OCI-LY3 (cell line): ENCODE results near the gene RPS21.

ENCODE experiments used
- H2AFZ ChIP-seq: fragments of 200-600, 300-600 bp; shearing (Covaris generic); 2 replicates; pipeline ENCODE4 v1.6.0; 2014; ENCODE audit warnings: antibody characterized with exemption, low read depth, low read length
- H3K27ac ChIP-seq: fragments of 200-600, 300-600 bp; sonication (generic); 2 replicates; pipeline ENCODE4 v1.5.1; 2014; ENCODE audit warnings: mild to moderate bottlenecking, low read length, moderate library complexity, mixed read lengths
- H3K27me3 ChIP-seq: fragments of 200-600, 300-600 bp; sonication (generic); 2 replicates; pipeline ENCODE4 v1.6.1; 2014; ENCODE audit warnings: low read depth, low read length, mixed read lengths
- H3K36me3 ChIP-seq: fragments of 200-600, 300-600 bp; sonication (generic); replicated peaks from 2 replicates; pipeline ENCODE3; 2014; ENCODE audit warnings: low read depth, low read length, mixed read lengths
- H3K4me1 ChIP-seq: fragments of 300-600, 200-600 bp; sonication (generic); 2 replicates; pipeline ENCODE4 v1.6.1; 2014; ENCODE audit warnings: low read length, mixed read lengths
- H3K4me2 ChIP-seq: fragments of 200-600, 300-600 bp; sonication (generic); 2 replicates; pipeline ENCODE4 v1.6.1; 2014; ENCODE audit warnings: low read length, mixed read lengths
- H3K4me3 ChIP-seq: fragments of 300-600, 200-600 bp; sonication (generic); 2 replicates; pipeline ENCODE4 v1.5.1; 2014; ENCODE audit warnings: antibody characterized with exemption, mild to moderate bottlenecking, low read length, moderate library complexity
- H3K79me2 ChIP-seq: fragments of 300-600, 200-600 bp; shearing (Covaris generic); 2 replicates; pipeline ENCODE4 v1.6.1; 2014; ENCODE audit warnings: mild to moderate bottlenecking, low read length, mixed read lengths
- H3K9ac ChIP-seq: fragments of 300-600, 200-600 bp; shearing (Covaris generic); 2 replicates; pipeline ENCODE4 v1.6.0; 2014; ENCODE audit warnings: mild to moderate bottlenecking, low read length, moderate library complexity
- H3K9me3 ChIP-seq: fragments of 200-600, 300-600 bp; shearing (Covaris generic); 2 replicates; pipeline ENCODE4 v1.6.1; 2014; ENCODE audit warnings: low read length, mixed read lengths; ENCODE audit not compliant: insufficient read depth
- H4K20me1 ChIP-seq: fragments of 200-600, 300-600 bp; sonication (generic); 2 replicates; pipeline ENCODE4 v1.6.1; 2016; ENCODE audit warnings: low read length, mixed read lengths; ENCODE audit not compliant: insufficient read depth
- EZH2phosphoT487 ChIP-seq: fragments of 200-600 bp; shearing (Covaris generic); IDR thresholded peaks from 2 replicates; pipeline ENCODE4 v1.6.1; 2018; ENCODE audit warnings: antibody characterized with exemption, mixed run types, low read depth
- TF ChIP-seq, protein P1 (sequence below): fragments of 200-600, 300-600 bp; sonication (generic); IDR thresholded peaks from 2 replicates; pipeline ENCODE4 v1.5.1; 2014; ENCODE audit warnings: antibody characterized with exemption, low read length, low read depth

The RPS21 gene

DNA sequence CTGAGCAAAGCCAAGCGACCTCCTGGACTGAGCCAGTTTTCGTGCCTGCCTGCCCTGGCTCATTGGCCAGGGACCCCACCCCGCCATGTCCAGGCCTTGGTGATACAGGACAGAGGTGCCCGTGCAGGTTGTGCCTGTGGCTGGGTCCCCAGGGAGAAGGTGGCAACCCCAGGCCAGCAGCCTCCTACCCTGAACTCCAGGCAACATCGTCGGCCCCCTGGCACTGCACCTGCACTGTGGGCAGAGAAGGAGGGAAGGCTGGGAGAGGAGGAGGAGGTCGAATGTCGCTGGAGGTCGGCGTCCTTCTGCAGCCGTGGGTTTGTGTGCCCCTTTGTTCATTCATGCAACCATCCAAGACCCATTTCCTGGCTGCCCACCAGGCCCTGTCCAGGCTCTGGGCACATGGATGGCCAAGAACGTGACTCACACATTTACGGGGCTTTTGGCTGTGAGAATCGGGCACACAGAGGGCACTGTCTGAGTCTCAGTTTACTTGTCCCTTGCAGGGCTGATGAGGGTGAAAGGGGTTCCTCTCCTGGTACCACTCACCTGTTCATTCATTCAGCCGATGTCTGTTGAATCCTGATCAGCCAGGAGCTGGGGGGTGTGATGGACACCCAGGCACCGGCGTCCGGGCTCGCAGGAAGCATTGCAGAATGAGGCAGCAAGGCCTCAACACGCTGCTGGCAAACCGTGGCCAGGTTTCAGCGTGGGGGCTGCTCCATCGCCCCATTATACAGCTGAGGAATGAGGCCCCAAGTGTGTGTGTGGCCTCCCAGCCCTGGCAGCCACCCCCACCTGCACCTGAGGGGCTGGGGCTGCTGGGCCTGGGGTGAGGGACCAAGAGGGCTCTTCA is 42.8 kb downstream of the RPS21 start:
- no peak overlapping the region for H3K4me3 ChIP-seq
- no peaks in the 10 kb centered on the region for H3K79me2 ChIP-seq
- H3K9ac ChIP-seq = no peak overlapping the region
- H3K9me3 ChIP-seq = no peaks in the 10 kb centered on the region
- no peaks in the 10 kb centered on the region for H3K4me1 ChIP-seq
- peaks cover 10% of the 10 kb centered on the region for H3K27me3 ChIP-seq
- H2AFZ ChIP-seq = no peak overlapping the region
- H3K27ac ChIP-seq = no peak overlapping the region
- H3K4me2 ChIP-seq = no peak overlapping the region
- TF ChIP-seq, protein P1, sequence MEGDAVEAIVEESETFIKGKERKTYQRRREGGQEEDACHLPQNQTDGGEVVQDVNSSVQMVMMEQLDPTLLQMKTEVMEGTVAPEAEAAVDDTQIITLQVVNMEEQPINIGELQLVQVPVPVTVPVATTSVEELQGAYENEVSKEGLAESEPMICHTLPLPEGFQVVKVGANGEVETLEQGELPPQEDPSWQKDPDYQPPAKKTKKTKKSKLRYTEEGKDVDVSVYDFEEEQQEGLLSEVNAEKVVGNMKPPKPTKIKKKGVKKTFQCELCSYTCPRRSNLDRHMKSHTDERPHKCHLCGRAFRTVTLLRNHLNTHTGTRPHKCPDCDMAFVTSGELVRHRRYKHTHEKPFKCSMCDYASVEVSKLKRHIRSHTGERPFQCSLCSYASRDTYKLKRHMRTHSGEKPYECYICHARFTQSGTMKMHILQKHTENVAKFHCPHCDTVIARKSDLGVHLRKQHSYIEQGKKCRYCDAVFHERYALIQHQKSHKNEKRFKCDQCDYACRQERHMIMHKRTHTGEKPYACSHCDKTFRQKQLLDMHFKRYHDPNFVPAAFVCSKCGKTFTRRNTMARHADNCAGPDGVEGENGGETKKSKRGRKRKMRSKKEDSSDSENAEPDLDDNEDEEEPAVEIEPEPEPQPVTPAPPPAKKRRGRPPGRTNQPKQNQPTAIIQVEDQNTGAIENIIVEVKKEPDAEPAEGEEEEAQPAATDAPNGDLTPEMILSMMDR = no peak
- TF ChIP-seq EZH2phosphoT487 = no peak
- H3K36me3 ChIP-seq = no peaks in the 10 kb centered on the region
- no peaks in the 10 kb centered on the region for H4K20me1 ChIP-seq

DNA sequence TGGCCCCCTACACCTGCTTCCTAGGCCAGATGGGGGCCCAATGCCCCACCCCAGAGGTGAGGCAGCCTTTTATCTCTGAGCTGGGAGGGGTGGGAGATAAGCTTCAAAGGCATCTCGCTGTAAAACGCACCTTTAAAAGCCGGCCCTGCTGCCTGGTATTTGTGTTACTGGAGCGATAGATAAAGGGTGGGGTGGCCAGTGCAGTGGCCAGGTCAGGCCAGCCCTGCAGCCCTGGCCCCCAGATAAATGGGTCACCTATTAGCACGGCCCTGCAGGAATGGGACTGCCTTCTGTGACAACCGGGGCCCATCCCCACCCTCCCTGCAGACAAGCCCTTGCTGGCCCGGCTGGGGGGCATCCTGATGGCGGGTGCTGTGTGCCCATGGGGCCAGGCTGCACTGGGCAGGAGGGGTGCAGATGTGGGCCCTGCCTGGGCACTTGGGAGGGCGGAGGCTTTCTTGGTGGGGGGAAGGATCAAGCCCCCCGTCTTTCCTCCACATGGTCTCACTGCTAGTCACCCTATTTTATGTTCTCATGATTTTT is 43.5 kb downstream of the RPS21 start:
- no peaks in the 10 kb centered on the region for H4K20me1 ChIP-seq
- H3K4me1 ChIP-seq = no peaks in the 10 kb centered on the region
- no peak overlapping the region for H3K4me2 ChIP-seq
- no peaks in the 10 kb centered on the region for H3K79me2 ChIP-seq
- no peak overlapping the region for H3K9ac ChIP-seq
- H3K4me3 ChIP-seq = no peak overlapping the region
- H3K36me3 ChIP-seq = no peaks in the 10 kb centered on the region
- no peak overlapping the region for H3K27ac ChIP-seq
- H3K27me3 ChIP-seq = peaks cover 17% of the 10 kb centered on the region
- TF ChIP-seq, protein P1 = no peak
- TF ChIP-seq EZH2phosphoT487 = no peak
- no peak overlapping the region for H2AFZ ChIP-seq
- H3K9me3 ChIP-seq = no peaks in the 10 kb centered on the region

DNA sequence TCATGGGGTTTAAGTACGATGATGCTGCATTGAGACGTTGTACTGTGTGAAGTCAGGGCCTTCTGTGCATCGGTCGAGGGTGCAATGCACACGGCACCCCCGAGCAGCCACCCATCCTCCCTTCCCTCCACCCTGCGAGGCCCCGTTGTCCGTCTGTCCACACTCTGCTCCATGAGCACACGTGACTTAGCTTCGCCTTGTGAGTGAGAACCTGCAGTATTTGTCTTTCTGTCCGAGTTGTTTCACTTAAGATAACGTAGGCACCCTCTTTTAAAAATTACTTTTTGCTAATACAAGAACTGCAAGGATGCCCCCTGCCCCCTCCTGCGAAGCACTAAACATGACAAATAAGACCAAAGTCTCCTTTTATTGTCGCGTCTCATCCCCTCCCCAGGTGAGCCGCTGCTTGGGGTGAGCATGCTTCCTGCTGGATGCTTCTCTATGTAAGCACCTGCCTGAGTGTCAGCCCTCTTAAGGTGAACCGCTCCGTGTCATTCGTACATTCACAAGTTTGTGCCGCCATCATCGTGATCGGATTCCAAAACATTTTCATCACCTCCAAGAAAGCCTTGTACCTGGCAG is 44.1 kb downstream of the RPS21 start:
- Histone ChIP-seq H3K79me2 (no peaks in the 10 kb centered on the region), H3K36me3 (no peaks in the 10 kb centered on the region), H2AFZ (no peak overlapping the region), H3K4me3 (no peak overlapping the region), H3K4me2 (no peak overlapping the region), H3K27ac (no peak overlapping the region), H3K9ac (no peak overlapping the region), H3K9me3 (no peaks in the 10 kb centered on the region), H3K4me1 (no peaks in the 10 kb centered on the region), H4K20me1 (no peaks in the 10 kb centered on the region), H3K27me3 (peaks cover 22% of the 10 kb centered on the region)
- TF ChIP-seq, protein P1 = no peak
- TF ChIP-seq EZH2phosphoT487 = no peak

DNA sequence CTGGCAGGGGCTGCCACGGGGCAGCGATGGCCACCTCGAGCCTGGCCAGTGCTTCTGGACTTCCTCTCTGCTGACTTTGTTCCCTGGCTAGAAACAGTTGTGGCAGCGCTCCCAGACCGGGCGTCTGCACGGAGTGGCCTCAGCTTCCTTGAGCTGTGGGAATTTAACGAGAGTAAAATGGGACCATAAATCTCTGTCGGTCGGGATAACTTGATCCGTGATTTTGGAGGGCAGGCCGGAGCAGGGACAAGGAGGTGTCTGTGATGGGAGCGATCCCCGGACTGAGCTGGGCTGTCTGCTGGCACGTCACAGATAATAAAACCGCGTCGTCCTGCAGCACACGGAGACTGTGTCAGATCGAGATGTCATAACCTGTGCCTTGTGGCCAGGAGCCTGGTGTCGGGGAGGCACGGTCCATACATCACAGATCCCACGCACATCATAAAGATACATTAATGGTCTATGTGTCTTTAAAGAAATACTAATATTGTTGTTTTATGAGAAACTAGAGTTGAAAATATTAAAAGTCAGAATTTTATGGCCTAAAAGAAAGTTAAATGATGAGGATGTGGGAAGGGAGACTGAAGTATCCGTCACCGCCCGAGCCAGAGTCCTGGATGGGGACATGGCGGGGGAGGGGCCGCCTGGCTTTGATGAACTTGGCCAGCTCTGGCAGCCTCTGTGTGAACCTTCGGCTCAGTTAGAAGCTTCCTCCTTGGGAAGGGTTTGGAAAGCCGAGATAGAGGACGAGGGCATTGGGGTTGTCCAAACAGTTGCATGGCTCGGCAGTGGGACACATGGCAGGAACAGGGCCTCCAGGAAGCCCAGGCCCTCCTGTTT is 47.0 kb downstream of the RPS21 start:
- no peak overlapping the region for H3K27ac ChIP-seq
- no peaks in the 10 kb centered on the region for H3K79me2 ChIP-seq
- no peak overlapping the region for H3K4me2 ChIP-seq
- H3K9me3 ChIP-seq = no peaks in the 10 kb centered on the region
- no peaks in the 10 kb centered on the region for H4K20me1 ChIP-seq
- H3K36me3 ChIP-seq = no peaks in the 10 kb centered on the region
- H3K9ac ChIP-seq = no peak overlapping the region
- no peaks in the 10 kb centered on the region for H3K4me1 ChIP-seq
- TF ChIP-seq EZH2phosphoT487 = no peak
- TF ChIP-seq, protein P1 = no peak
- peaks cover 29% of the 10 kb centered on the region for H3K27me3 ChIP-seq
- no peak overlapping the region for H3K4me3 ChIP-seq
- H2AFZ ChIP-seq = no peak overlapping the region
